GM10248 (cell line): ENCODE measurements around the gene PTGFR.

Source experiments
- CTCF ChIA-PET: fragments of 300-600 bp; sonication (Branson Sonifier 250); formaldehyde crosslinking; extraction: SDS; loops from one replicate; lab custom pipeline; 2021; ENCODE audit warnings: antibody characterized with exemption; lab: Yijun Ruan, JAX
- POLR2A ChIA-PET: fragments of 350-650 bp; sonication (Branson Sonifier 250); formaldehyde crosslinking; extraction: SDS; loops from one replicate; lab custom pipeline; 2020; ENCODE audit warnings: antibody characterized with exemption; lab: Yijun Ruan, JAX
- DNase-seq: peaks from one replicate; pipeline ENCODE4 v3.0.0; 2012; ENCODE audit errors: extremely low spot score
- CTCF ChIP-seq: IDR thresholded peaks from 2 replicates; pipeline ENCODE4 v1.5.1; 2012; ENCODE audit warnings: mild to moderate bottlenecking, low read depth; ENCODE audit errors: extremely low read depth, missing control alignments, control extremely low read depth

The PTGFR gene

DNA sequence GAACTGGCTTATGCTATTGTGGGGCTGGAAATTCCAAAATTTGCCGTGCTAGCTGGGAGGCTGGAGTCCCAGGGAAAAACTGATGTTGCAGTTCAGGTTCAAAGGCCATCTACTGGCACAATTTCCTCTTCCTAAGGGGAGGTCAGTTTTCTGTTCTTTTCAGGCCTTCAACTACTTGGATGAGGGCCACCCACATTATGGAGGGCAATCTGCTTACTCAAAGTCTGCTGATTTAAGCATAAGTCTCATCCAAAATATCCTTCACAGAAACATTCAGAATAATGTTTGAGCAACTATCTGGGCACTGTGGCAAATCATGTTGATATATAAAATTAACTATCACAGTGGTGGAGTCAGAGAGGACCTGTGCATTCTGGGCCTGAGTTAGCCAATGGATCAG is 21.2 kb upstream of the PTGFR start:
- TF ChIP-seq CTCF, result no peak
- ChIA-PET CTCF (no interaction called here), POLR2A (no interaction called here)
- no peak for DNase-seq

DNA sequence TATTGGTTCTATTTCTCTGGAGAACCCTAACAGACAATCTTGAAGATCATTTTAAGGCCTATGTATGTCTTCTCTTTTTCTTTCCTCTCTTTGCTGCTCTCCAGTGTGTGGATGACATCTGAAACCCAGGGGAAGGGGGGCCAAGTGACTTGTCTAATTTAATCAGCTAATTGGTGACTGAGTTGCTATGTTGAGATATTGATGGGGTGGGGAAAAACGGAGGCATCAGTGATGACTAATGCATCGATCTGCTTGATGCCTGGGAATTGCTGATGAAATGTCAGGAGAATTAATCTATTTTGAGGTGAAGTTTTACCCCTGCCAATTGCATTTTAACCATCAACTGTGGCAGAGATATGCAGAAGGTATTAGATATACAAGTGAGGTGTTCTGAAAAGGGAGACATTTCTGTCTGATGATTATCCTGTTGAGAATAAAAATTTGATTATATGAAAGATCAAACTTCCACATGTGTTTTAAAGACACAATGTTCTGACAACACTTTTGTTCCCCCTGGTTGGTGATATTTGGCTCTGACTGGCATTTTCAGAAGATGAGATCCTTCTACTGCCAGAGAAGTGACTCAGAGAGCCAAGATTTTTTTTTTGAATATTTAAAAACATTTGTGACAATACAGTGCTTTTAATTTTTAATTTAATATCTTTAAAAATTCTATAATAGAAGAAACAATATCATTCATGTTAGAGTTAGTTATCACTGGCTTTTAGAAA is 18.7 kb upstream of the PTGFR start:
- ChIA-PET CTCF (no interaction called here), POLR2A (no interaction called here)
- no peak for TF ChIP-seq CTCF
- DNase-seq, result no peak

GRCh38 chr1:78472851-78473496 is 17.8 kb upstream of the PTGFR start:
- CTCF ChIA-PET, result no interaction called here
- POLR2A ChIA-PET, result no interaction called here
- TF ChIP-seq CTCF, result no peak
- no peak for DNase-seq

GRCh38 chr1:78474092-78474491 is 16.7 kb upstream of the PTGFR start:
- CTCF ChIA-PET, result no interaction called here
- DNase-seq, result no peak
- POLR2A ChIA-PET, result no interaction called here
- TF ChIP-seq CTCF, result no peak

DNA sequence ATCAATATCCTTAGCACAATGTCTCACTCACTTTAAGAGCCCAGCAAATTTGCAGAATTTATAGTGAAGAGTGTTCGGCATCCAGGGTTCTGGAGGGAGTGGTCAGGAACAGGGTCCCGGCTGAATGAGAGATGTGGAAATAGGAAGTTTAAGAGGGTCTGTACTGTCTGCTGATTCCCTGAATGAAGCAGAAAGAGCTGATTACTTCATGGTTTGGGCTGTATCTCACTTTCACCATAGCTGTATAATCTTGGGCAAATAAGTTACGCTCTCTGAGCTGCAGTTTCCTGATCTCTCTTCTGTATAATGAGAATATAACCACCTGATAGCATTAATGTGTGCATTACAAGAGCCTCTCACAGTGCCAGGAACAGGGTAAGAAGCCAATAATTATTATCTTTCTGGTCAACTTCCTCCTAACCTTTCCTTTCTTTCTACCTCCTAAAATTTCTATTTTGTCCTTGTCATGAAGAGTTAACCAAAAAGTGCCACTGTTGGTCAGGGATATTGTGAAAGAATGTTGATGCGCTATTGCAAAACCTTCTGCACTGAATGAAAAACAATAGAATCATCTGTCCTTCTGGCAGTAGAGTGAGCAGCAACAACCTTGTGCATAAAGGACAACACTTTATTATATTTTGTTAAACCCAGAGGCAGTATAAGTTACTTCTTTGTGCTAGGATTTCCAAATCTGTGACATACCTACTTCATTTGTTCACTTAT is 14.7 kb upstream of the PTGFR start:
- CTCF ChIA-PET, result interaction anchor here (1.0 to 1.9 kb wide), 2 partner anchors 9 to 11 kb away, joined by 3 to 5 read pairs; no protein-coding TSS in a partner anchor
- no peak for TF ChIP-seq CTCF
- DNase-seq, result no peak
- POLR2A ChIA-PET, result no interaction called here

- DNase-seq, result no peak
- ChIA-PET POLR2A (no interaction called here), CTCF (no interaction called here)
- no peak for TF ChIP-seq CTCF
These were observed 6.9 kb upstream of the PTGFR start for GRCh38 chr1:78483903-78484302.
